D721Med (cell line): ENCODE data around the gene SYNGAP1.
A peak's percentile ranks its signal among the peaks of the same experiment; 100 is the strongest.

Experiments
- DNase-seq: peaks from one replicate; pipeline ENCODE4 v3.0.0; 2011; ENCODE audit warnings: low spot score; ENCODE audit not compliant: insufficient read length
- FAIRE-seq: peaks from 2 replicates; lab custom pipeline; 2011; peaks lifted over from hg19 to GRCh38; lab: Jason Lieb, UNC
- CTCF ChIP-seq: IDR thresholded peaks from 2 replicates; pipeline ENCODE4 v1.5.1; 2012; ENCODE audit warnings: mild to moderate bottlenecking, control low read depth; ENCODE audit not compliant: insufficient read depth; ENCODE audit errors: missing control alignments

Gene SYNGAP1

GRCh38 chr6:33418690-33419291, 1.1 kb upstream of the SYNGAP1 start:
- FAIRE-seq (no peak), DNase-seq (no peak)
- TF ChIP-seq CTCF: no peak

GRCh38 chr6:33420491-33421343, 852 bp downstream of the SYNGAP1 start:
- TF ChIP-seq CTCF: no peak
- no peak for DNase-seq
- FAIRE-seq: no peak

GRCh38 chr6:33421344-33421643, 1.4 kb downstream of the SYNGAP1 start:
- TF ChIP-seq CTCF: no peak
- DNase-seq: no peak
- FAIRE-seq: no peak

- FAIRE-seq: no peak
- no peak for TF ChIP-seq CTCF
- DNase-seq: no peak
Observed at GRCh38 chr6:33423777-33424176, 3.9 kb downstream of the SYNGAP1 start.

GRCh38 chr6:33424855-33425667, 5.2 kb downstream of the SYNGAP1 start:
- no peak for TF ChIP-seq CTCF
- DNase-seq: no peak
- FAIRE-seq: no peak

GRCh38 chr6:33425668-33426577, 6.1 kb downstream of the SYNGAP1 start:
- FAIRE-seq (no peak), DNase-seq (peak; percentile 84)
- peak; percentile 72 for TF ChIP-seq CTCF
